Measurements from ENCODE around the gene LRP2.

The LRP2 gene

DNA sequence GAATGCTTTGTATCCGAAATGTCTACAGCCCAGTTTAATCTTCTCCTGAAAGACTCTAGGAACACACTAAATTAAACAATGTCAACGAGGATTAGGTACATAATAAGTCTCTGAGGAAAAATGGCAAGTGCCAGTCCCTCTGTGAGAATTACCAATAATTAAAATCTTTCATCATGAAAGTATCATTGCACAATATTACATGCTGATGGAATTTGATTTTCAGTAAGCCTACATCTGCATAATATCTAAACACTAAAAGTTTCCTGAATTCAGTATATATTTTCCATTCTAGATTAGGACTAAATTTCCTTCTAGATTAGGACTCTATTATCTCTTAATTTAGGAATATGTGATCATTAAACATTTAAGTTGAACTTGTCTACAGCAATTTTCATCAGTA lies 132.1 kb downstream of the LRP2 start:
- Histone ChIP-seq H4K20me1 (ENCODE audit: insufficient read depth, low read length, poor library complexity, severe bottlenecking) (no peaks in the 10 kb centered on the region), H3K36me3 (ENCODE audit: insufficient read depth, low read length) (no peaks in the 10 kb centered on the region)
- TF ChIP-seq, protein P1, sequence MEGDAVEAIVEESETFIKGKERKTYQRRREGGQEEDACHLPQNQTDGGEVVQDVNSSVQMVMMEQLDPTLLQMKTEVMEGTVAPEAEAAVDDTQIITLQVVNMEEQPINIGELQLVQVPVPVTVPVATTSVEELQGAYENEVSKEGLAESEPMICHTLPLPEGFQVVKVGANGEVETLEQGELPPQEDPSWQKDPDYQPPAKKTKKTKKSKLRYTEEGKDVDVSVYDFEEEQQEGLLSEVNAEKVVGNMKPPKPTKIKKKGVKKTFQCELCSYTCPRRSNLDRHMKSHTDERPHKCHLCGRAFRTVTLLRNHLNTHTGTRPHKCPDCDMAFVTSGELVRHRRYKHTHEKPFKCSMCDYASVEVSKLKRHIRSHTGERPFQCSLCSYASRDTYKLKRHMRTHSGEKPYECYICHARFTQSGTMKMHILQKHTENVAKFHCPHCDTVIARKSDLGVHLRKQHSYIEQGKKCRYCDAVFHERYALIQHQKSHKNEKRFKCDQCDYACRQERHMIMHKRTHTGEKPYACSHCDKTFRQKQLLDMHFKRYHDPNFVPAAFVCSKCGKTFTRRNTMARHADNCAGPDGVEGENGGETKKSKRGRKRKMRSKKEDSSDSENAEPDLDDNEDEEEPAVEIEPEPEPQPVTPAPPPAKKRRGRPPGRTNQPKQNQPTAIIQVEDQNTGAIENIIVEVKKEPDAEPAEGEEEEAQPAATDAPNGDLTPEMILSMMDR (conservative IDR thresholded peaks at IDR 0.05; ENCODE audit: low read length) = no peak
- no peak for TF ChIP-seq EZH2phosphoT487 (IDR thresholded peaks at IDR 0.05; ENCODE audit: borderline replicate concordance)

GRCh38 chr2:169229590-169229989 lies 132.7 kb downstream of the LRP2 start:
- Histone ChIP-seq H3K27me3 (ENCODE audit: insufficient read depth, low read length, poor library complexity, severe bottlenecking) (no peaks in the 10 kb centered on the region), H4K20me1 (ENCODE audit: insufficient read depth, low read length, poor library complexity, severe bottlenecking) (no peaks in the 10 kb centered on the region), H3K4me3 (ENCODE audit: low read length, poor library complexity, severe bottlenecking) (no peak overlapping the region), H2AFZ (ENCODE audit: low read length) (no peak overlapping the region), H3K79me2 (ENCODE audit: insufficient read depth, low read length) (no peaks in the 10 kb centered on the region), H3K9ac (ENCODE audit: low read depth, low read length, poor library complexity, severe bottlenecking) (no peak overlapping the region), H3K36me3 (ENCODE audit: insufficient read depth, low read length) (no peaks in the 10 kb centered on the region), H3K9me2 (replicated peaks; ENCODE audit: low read depth, low read length) (no peaks in the 10 kb centered on the region), H3K9me3 (ENCODE audit: insufficient read depth, low read depth, low read length) (no peaks in the 10 kb centered on the region), H3K4me2 (ENCODE audit: low read depth, low read length, poor library complexity, severe bottlenecking) (no peak overlapping the region), H3K4me1 (ENCODE audit: insufficient read depth, low read length, poor library complexity, severe bottlenecking) (peaks cover 6% of the 10 kb centered on the region), H3F3A (ENCODE audit: low read depth) (no peaks in the 10 kb centered on the region)
- no peak for TF ChIP-seq EZH2phosphoT487 (IDR thresholded peaks at IDR 0.05; ENCODE audit: borderline replicate concordance)
- TF ChIP-seq, protein P1 (conservative IDR thresholded peaks at IDR 0.05; ENCODE audit: low read length) = no peak

More for the DNA sequence above, 132.1 kb downstream of the LRP2 start:
- peaks cover 6% of the 10 kb centered on the region for H3K4me1 ChIP-seq (ENCODE audit: insufficient read depth, low read length, poor library complexity, severe bottlenecking)
- no peaks in the 10 kb centered on the region for H3K27me3 ChIP-seq (ENCODE audit: insufficient read depth, low read length, poor library complexity, severe bottlenecking)
- no peaks in the 10 kb centered on the region for H3K79me2 ChIP-seq (ENCODE audit: insufficient read depth, low read length)
- H3K4me3 ChIP-seq (ENCODE audit: low read length, poor library complexity, severe bottlenecking) = no peak overlapping the region
- no peaks in the 10 kb centered on the region for H3F3A ChIP-seq (ENCODE audit: low read depth)
- no peak overlapping the region for H3K4me2 ChIP-seq (ENCODE audit: low read depth, low read length, poor library complexity, severe bottlenecking)
- no peak overlapping the region for H2AFZ ChIP-seq (ENCODE audit: low read length)
- no peak overlapping the region for H3K9ac ChIP-seq (ENCODE audit: low read depth, low read length, poor library complexity, severe bottlenecking)
- no peaks in the 10 kb centered on the region for H3K9me2 ChIP-seq (replicated peaks; ENCODE audit: low read depth, low read length)
- H3K9me3 ChIP-seq (ENCODE audit: insufficient read depth, low read depth, low read length) = no peaks in the 10 kb centered on the region

DNA sequence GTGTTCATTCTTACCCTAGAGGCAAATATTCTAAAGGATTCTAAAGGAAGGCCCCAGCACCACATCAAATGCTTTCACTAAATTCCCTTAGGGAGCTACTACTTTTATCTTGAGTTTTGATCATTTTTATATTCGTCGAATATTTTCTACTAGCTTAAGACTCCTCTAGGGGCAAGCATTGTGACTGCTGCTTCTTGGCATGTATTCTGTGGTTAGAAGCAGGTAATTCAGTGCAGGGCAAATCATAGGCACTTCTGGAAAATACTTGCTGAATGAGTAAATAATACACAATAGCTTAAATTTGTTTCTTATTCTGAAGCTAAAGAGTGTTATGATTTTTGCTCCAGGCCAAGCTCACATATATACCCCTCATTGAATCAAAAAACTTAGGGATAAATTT lies 136.4 kb downstream of the LRP2 start:
- no peaks in the 10 kb centered on the region for H3K9me3 ChIP-seq (ENCODE audit: insufficient read depth, low read depth, low read length)
- H3K9ac ChIP-seq (ENCODE audit: low read depth, low read length, poor library complexity, severe bottlenecking) = no peak overlapping the region
- TF ChIP-seq EZH2phosphoT487 (IDR thresholded peaks at IDR 0.05; ENCODE audit: borderline replicate concordance) = no peak
- TF ChIP-seq, protein P1 (conservative IDR thresholded peaks at IDR 0.05; ENCODE audit: low read length) = no peak

More for the DNA sequence above, 136.4 kb downstream of the LRP2 start:
- H3F3A ChIP-seq (ENCODE audit: low read depth) = no peaks in the 10 kb centered on the region
- no peaks in the 10 kb centered on the region for H3K79me2 ChIP-seq (ENCODE audit: insufficient read depth, low read length)
- no peaks in the 10 kb centered on the region for H3K27me3 ChIP-seq (ENCODE audit: insufficient read depth, low read length, poor library complexity, severe bottlenecking)
- no peaks in the 10 kb centered on the region for H3K36me3 ChIP-seq (ENCODE audit: insufficient read depth, low read length)
- no peak overlapping the region for H3K4me3 ChIP-seq (ENCODE audit: low read length, poor library complexity, severe bottlenecking)
- H3K4me2 ChIP-seq (ENCODE audit: low read depth, low read length, poor library complexity, severe bottlenecking) = no peak overlapping the region
- H2AFZ ChIP-seq (ENCODE audit: low read length) = no peak overlapping the region
- H3K9me2 ChIP-seq (replicated peaks; ENCODE audit: low read depth, low read length) = no peaks in the 10 kb centered on the region
- no peaks in the 10 kb centered on the region for H4K20me1 ChIP-seq (ENCODE audit: insufficient read depth, low read length, poor library complexity, severe bottlenecking)
- peaks cover 6% of the 10 kb centered on the region for H3K4me1 ChIP-seq (ENCODE audit: insufficient read depth, low read length, poor library complexity, severe bottlenecking)

Measured in Loucy (cell line).